GM13976 (cell line): ENCODE results near the gene ADPRM.

Experiments
- DNase-seq: peaks from one replicate; pipeline ENCODE4 v3.0.0; 2012; ENCODE audit warnings: low spot score
- CTCF ChIP-seq: IDR thresholded peaks from 2 replicates; pipeline ENCODE4 v1.5.1; 2012; ENCODE audit warnings: borderline replicate concordance, mild to moderate bottlenecking; ENCODE audit not compliant: insufficient read depth; ENCODE audit errors: extremely low read depth, missing control alignments, control extremely low read depth
- in situ Hi-C: fragments of 300-500 bp; cut with MboI; formaldehyde crosslinking; loops from one replicate; pipeline ENCODE4 v1.12.0; 2022; ENCODE audit warnings: low sequenced_read_pairs, mixed read lengths, inconsistent platforms; ENCODE audit not compliant: unreplicated experiment

The ADPRM gene

DNA sequence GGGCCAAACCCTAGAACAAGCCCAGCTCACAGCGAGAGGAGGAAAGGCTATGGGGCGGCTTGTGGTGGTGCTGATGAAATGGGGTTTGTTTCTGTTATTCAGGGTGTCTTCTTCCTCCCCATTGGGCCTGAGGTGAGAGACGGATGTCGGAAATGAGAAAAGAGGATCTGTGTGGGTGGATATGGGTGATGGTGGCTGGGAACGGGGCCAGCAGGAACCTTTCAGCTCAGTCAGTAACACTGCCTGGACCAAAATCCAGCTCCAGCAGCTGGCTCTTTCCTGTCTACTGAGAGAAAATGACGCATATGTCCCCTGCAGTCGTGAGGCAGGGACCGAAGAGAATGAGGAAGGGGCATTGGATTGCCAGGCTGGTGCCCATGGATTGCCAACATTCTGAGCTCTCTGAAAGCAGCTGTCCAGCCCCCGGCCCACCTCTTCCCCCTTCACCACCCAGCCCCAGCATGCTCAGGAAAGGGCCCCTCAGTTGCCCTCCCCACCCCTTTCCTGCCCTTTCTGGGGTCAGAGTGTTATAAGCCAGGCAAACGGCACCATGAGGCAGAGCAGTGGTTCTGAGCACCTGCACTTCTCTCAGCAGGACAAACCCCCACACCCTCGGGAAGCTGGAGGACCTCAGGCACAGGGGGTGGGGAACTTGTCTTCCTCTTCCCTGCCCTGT, 44.3 kb upstream of the ADPRM start:
- in situ Hi-C loops = no loop called here
- DNase-seq = peak; percentile 57
- no peak for TF ChIP-seq CTCF

DNA sequence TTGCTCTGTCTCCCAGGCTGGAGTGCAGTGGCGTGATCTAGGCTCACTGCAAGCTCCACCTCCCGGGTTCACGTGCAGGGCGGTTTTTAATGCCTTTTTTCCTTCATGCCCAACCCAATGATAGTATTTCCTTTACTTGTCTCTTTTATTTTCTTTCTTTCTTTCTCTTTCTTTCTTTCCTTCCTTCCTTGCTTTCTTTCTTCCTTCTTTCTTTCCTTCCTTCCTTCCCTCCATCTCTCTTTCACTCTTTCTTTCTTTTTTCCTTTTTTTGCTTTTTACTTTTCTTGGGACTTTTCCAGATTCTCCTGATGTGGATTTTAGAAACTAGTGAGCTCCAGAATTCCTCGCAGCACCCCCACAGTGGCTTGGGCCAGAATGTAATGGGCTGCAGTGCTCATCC, 43.4 kb upstream of the ADPRM start:
- in situ Hi-C loops = no loop called here
- no peak for DNase-seq
- no peak for TF ChIP-seq CTCF

DNA sequence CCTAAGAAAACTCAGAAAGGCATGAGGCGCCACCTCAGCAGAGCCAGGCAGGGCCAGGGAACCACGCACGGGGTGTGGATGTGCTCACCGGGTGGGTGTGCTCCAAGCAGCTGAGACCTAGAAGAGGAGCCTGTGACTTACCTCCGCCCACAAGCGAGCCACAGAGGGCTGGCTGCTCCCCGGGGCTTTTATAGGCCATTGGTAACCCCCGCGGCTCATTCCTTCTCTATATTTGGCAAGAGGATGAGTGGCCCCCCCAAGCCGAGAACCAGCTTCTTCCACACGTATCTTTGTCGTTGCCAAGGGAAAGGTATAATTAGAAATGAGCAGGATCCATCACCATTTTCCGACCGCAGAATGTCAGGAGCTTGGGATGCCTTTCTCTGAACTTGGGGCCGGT, 40.2 kb upstream of the ADPRM start, which contains the start of gene MYH3:
MYH3 (minus strand) TSS at position 162 of the 400 bp plus-strand sequence. CDS start 2,245 bp downstream, outside the sequence.
- in situ Hi-C loops = no loop called here
- no peak for DNase-seq
- no peak for TF ChIP-seq CTCF

GRCh38 chr17:10657879-10658278, 39.5 kb upstream of the ADPRM start:
- no peak for TF ChIP-seq CTCF
- in situ Hi-C loops = no loop called here
- no peak for DNase-seq

DNA sequence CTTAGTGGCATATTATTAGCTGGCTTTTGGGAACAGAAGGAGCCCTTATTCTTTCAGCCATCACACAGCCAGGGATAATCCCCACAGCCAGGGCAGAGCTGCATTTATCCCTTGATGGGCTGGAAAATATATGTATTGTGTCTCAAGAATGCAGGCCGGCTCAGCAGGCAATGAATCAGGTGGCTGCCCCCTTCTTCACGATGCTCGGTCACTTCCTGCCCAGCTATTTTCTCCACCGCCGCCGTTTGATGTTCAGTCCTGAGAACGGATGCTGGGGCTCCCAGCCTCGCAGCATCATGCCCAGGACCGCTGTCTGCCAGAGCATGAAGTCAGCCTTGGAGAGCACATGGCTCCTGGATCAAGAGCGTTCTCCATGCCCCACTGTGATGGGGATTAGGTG, 36.0 kb upstream of the ADPRM start:
- no peak for TF ChIP-seq CTCF
- in situ Hi-C loops = no loop called here
- DNase-seq = no peak

DNA sequence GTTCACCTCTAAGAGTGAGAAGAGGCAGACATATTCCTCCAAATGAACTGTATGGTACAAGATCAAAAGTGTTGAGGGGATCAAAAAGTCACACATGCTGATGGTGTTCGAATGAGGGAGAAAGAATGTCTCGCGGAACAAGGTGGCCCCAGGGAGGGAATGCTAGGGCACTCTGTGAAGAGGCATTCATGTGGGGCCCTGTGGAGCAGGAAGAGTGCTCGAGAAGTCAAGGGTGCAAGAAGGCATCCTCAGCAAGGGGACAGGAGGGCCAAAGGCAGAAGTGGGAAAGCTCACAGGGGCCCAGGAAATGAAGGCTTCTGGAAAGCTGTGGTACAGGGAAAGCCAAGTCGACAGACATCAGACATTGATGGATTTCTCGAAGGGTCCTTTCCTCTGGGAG, 34.2 kb upstream of the ADPRM start:
- in situ Hi-C loops = no loop called here
- no peak for TF ChIP-seq CTCF

More for the DNA sequence above, 34.2 kb upstream of the ADPRM start:
- DNase-seq = no peak
